ENCODE measurements around the gene PDS5B.

PDS5B gene

DNA sequence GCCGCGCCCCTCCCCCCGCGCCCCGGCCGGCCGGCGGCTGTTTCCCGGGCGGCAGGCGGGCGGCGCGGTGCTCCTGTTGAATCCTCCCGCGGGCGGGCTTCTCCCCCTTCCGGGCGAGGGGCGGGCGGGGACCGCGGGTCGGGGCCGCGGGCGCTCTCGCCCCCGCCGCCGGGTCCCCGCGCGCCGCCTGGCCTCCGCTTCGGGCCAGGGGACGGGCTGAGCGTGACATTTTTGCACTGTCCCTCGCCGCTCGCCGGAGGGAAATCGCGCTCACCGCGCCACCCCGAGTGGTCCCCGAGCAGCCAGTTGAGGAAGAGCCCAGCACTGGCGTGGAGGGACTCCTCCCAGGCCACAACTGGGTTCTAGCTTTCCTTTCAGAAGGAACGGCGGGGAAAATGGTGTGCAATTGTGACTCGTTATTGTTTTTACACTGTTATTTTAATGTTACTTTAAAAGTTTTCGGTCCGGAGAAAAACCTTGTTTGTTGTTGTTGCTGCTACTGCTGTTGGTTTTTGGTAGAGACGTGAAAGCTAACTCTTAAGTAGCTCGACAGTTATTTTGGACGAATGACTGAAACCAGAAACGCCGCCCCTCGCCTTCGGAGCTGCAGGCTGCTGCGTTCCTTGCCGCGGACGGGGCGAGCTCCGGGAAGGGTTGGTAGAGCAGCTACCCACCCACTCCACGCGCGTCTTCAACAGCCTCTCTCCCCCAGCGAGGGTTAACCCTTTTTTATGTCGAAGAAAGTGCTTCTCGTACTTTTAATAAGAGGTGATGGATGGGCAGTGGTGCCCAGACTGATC is 959 bp downstream of the PDS5B start:
- intact Hi-C loops (cut with DNase I), result loop anchor here (2.0 to 10.0 kb wide), 3 partner anchors 52 to 955 kb away; no protein-coding TSS in a partner anchor
- peak; percentile 39 to 90 (median 80) for DNase-seq

DNA sequence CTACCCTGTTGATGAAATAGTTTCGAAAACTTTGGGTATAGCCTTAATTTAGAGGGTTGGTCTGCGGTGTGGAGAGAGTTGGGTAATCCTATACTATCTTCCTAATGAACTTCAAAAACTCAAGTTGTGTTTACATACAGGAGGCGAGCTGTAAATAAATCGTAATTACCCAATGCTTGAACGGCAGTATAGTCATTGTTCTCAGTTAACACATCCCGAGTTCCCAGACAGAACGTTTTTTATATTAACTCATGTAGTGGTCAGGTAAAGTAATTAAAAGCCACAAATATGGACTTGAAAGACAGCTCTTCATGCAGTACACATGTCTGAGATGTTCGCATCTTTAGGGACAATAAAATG is 1.5 kb downstream of the PDS5B start:
- DNase-seq, result no peak
- intact Hi-C loops (cut with DNase I), result loop anchor here (2.0 to 10.0 kb wide), 3 partner anchors 51 to 955 kb away; no protein-coding TSS in a partner anchor

DNA sequence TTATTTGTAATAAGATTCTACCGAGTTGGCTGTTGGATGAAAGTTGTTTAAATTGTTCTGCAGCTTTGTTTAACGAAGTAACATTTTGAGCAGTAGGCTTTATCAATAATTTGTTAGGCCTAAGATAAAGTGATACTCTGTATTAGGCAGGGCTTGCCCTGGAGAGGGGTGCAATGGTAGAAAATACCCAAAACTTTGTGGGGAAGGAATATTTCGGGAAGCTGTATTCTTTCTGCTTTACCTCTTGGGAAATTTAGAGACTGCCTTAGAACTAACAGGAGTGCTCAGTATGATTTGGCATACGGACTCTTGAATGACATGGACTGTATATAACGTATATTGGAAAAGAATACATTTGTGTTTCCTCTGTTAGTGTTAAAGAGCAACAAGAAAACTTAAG is 2.5 kb downstream of the PDS5B start:
- no peak for DNase-seq
- intact Hi-C loops (cut with DNase I), result loop anchor here (5.0 to 10.0 kb wide), 2 partner anchors 204 to 954 kb away; no protein-coding TSS in a partner anchor

DNA sequence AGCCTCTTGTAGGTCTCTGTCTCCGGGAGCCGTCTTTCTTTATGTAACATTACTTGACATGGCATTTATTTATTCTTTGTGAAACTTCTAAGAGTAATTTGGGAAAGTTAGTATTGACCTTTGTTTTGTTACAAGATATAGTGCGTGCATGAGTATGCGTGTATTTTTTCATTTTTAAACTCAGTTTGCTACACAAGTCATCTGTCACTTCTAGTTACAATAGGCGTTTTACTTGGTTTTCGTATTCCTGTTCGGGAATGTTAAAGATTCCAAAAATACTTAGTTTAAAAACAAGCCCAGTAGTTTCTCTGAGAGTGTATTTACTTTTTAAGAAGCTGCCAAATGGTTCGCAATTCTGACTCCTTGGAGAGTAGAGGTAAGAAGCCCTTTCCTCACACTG is 3.2 kb downstream of the PDS5B start:
- DNase-seq, result no peak

DNA sequence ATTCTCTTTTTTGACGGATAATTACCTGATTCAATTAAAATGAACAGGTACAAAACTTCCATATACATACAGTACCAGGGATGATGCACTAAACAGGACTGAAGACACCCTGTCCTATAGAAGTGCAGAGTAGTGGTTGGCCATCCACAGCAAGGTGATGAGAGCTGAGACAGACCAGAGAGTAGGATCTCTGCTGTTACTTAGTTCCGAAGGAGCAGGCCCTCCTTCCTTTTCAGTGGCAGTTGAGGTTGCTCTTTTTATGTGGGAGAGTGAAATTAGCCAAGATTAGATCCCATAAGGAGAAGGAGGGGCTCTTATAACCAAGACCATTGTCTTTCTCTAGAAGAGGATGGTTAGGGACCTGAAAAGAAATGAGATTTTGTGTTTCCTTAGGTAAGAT is 4.0 kb downstream of the PDS5B start:
- peak in 1 of 42 donors; percentile 5 for DNase-seq
- intact Hi-C loops (cut with DNase I), result no loop called here

More for the DNA sequence above, 3.2 kb downstream of the PDS5B start:
- intact Hi-C loops (cut with DNase I), result loop anchor here (5.0 to 10.0 kb wide), 2 partner anchors 205 to 953 kb away; no protein-coding TSS in a partner anchor

DNA sequence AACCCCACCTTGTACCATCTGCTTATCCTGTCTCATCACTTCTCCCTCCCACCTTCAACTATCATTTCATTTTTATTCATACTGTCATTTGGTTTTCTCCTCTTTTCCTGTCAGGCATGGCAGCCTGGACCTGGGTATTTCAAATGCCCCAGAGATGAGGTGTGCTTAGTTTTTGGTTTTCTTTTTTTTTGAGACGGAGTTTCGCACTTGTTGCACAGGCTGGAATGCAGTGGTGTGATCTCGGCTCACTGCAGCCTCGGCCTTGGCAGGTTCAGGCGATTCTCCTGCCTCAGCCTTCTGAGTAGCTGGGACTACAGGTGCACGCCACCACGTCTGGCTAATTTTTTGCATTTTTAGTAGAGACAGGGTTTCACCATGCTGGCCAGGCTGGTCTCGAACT is 5.8 kb downstream of the PDS5B start:
- intact Hi-C loops (cut with DNase I), result no loop called here
- DNase-seq, result no peak

DNA sequence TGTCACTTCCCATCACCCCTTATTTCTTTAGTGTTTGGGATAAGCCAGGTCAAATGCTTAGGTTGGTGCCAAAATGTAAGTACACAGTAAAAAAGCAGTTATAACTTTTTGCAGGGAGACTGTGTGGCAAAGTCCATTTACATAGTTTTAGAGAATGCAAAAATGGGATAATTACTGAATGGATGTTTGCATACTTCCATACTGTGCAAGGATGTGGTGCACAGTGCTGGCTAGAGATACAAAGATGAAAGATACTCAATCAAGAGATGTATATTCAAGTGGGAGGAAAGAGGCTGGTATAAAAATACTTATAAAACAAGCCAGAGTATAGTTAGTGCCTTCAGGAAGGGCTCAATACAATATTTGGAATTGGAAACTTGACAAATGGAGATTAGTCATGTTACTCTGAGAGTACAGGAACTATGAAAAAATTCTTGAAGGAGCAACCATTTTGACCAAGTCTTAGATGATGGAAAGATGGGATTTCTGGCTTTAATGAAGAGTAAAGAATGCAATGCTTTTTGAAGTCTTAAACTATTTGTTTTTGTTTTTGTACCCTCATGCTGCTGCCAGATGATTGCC is 8.0 kb downstream of the PDS5B start:
- no peak for DNase-seq
- intact Hi-C loops (cut with DNase I), result no loop called here

DNA sequence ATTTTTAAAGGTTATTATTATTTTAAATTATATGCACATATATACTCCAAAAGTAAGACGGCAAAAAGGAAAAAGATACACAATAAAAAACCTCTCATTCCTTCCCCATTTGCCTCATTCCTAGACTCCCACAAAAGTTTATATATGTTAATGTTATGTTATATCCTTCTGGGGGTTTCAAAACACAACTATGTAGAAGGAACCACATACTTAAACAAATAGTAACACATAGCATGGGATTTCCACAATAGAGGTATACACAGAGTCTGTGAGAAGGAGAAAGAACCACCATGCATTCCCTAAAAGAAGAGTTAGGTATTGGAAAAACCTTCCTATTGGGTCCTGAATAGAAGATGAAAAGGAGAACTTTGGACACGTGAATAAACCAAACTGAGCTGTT is 9.1 kb downstream of the PDS5B start:
- intact Hi-C loops (cut with DNase I), result no loop called here
- DNase-seq, result no peak

DNA sequence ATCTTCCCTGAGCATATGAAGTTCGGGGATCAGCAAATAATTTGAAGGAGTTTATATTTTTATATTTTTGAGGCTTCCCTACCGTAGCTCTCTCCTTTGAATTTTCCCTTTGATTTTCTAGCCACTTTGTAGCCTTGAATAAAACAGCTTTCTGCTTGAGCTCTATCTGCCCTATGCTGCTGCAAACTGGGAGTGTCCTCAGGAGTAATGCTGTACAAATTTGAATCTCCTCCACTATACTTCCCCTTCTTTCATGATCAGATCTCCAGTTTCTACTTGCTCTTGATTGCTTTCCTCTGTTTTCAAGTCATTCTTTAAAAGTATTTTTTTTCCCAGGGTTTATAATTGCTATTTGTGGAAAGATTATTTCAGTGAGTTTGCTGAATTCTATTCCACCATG is 14.6 kb downstream of the PDS5B start:
- DNase-seq, result no peak
- intact Hi-C loops (cut with DNase I), result no loop called here

DNA sequence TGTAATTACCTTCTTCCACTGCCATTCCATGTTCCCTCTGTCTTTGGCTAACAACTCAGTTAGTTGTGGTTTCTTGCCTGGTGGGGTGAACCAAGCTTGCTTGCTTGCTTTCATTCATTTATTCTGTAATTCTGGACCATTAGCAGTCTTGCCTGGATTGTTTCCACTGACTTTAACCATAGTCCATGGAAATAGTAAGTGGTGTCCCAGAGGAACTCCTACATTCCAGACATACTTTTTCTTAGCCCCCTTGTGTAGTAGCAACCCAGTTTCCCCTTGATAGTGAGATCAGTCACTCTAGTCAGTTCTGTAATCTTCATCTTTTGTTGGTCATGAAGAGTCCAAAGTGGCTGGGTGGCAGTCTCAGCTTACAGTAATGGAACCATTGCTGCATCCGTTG is 23.2 kb downstream of the PDS5B start:
- intact Hi-C loops (cut with DNase I), result no loop called here
- no peak for DNase-seq

DNA sequence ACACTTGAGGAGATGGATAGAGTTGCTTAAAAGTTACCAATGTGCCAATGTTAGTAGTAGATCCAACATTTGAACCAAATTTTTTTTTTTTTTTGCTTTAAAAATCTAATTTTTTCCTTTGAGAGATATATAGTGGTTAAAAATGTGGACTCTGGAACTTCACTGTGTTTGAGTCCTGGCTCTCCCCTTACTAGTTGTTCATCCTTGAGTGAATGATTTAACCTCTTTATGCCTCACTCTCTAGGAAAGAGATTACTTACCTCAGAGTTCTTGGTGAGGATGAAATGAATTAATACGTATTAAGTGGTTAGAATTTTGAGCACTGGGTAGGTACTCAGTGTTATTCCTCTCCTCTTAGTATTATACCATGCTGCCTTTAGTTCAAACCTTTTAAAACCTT is 24.3 kb downstream of the PDS5B start:
- DNase-seq, result no peak
- intact Hi-C loops (cut with DNase I), result no loop called here

DNA sequence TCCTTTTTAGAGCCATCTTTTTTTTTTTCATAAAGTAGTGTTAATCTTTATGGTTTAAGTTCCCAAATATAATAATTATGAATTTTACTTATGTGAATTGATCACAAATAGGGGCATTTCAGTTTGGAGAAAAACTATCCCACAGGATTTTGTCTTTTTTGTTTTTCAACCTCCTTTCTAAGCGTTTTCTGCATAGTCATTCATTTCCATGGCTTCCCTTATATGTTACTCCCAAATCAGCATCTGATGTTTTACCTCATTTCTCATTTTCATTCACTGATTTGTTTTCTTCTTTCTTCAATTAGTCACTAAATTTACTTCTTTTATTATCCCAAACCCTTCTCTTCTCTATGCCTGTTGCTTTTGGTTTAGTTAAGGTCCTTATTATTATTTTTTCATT is 24.7 kb downstream of the PDS5B start:
- intact Hi-C loops (cut with DNase I), result no loop called here

DNA sequence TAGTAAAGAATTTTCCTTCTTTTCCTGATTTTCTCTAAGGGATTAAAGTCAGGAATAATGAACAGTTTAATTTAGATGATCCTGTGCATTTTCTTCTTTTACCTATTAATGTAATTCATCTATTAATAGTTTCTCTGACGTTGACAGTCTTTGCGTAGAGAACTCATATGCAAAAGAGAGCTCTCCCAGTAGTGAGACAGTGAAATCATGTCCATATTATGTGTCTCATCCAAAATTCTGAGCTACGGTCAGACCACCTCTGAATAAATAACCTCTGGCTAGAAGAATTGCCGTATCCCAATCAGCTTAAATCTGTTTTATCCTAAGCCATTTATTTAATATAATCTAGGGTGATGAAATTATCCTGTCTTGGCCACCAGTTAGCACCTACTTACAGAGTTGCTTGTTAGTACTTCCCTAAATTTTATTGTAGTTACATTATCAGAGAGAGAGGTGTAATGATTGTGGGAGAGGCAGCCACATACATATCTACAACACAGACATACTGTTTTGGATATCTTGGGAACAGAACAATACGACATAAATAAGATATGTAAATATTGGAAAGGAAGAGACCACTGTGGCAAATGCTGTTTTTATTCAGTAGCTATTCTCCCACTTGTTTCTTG is 30.7 kb downstream of the PDS5B start:
- intact Hi-C loops (cut with DNase I), result no loop called here
- no peak for DNase-seq

More for the DNA sequence above, 24.7 kb downstream of the PDS5B start:
- no peak for DNase-seq

DNA sequence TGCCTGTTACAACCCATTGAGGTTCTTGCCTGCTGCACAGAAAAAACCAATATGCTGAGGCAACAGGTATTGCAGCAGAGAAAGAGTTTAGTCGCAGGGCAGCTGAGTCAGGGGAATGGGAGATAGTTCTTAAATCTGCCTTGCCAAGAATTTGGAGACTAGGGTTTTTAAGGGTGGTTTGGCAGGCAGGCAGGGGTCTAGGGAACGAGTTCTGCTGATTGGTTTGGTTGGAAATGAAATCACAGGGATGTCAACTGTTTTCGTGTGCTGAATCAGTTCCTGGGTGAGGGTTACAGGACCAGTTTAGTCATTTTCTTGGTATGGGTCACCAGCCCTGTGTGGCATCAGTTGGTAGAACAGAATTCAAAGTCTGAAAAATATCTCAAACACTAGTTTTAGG is 36.6 kb downstream of the PDS5B start:
- no peak for DNase-seq
- intact Hi-C loops (cut with DNase I), result no loop called here

DNA sequence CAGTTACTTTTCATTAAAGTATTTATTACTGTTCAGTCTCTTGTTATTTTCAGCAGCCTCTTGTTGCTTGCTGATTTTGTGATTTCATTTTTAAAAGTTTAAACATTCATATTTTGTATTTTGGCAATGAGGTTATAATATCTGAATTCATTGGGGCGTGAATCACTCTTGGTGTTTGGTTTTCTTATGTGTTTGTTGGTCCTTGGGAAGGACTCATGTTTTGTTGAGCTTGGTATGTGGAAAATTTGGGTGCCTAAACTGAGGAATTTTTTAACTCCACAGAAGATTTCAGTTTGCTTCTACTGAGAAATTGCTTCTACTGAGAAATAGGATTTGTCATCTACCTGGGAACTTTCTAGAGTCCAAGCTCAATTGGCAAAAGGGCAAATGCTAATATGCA is 38.2 kb downstream of the PDS5B start:
- no peak for DNase-seq
- intact Hi-C loops (cut with DNase I), result no loop called here

DNA sequence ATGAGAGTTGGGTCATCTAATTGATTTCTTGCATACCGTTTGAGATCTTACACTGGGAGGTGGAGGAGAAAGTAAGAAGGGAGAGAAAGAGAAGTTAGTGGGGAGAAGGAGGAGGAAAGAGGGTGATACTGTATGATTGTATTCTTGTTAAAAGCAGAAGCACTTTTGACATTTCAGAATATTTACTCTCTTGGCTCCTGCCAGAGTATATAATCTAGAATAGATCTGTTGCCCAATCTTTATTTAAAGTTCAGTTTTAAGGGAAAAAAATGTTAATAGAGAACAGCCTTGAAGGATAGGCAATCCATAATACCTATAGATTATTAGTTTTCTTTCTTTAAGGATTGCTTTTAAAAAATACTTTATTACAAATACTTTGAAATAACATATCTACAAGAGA is 41.5 kb downstream of the PDS5B start:
- no peak for DNase-seq

DNA sequence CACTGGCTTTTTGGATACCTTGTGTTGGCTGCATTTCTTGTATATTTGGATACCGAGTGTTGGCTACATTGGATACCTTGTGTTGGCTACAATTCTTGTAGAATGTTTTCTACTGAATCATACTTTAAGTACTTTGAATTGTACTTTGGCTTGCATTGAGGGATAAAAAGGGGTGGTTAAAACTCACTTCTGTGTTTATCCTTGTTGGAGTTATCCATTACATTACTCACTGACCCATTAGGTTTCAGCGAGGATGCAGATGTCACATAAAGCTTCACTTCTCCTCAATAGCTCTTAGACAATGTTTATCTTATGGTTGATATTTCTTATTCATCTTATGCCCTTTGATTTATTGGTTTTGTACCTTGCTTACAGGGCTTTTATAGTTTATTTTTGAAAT is 43.1 kb downstream of the PDS5B start:
- DNase-seq, result no peak
- intact Hi-C loops (cut with DNase I), result no loop called here

More for the DNA sequence above, 41.5 kb downstream of the PDS5B start:
- intact Hi-C loops (cut with DNase I), result no loop called here

DNA sequence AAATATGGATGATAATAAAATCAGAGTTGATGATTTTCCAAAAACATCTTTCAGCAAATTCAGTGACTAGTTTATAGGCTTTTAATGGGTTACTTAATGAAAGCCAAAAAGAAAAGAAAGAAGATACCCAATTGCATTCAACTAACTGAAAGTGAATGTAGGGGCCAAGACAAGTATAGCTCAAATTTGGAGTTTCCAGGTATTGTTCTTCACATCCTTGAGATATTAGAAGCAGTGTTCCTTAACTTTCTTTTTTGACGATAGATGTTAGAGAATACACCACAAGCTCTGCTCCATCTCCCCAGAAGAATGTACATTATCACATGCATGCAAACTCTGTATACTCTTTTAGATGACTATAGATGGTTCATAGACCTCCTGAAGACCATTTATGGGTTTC is 43.6 kb downstream of the PDS5B start:
- no peak for DNase-seq
- intact Hi-C loops (cut with DNase I), result no loop called here

DNA sequence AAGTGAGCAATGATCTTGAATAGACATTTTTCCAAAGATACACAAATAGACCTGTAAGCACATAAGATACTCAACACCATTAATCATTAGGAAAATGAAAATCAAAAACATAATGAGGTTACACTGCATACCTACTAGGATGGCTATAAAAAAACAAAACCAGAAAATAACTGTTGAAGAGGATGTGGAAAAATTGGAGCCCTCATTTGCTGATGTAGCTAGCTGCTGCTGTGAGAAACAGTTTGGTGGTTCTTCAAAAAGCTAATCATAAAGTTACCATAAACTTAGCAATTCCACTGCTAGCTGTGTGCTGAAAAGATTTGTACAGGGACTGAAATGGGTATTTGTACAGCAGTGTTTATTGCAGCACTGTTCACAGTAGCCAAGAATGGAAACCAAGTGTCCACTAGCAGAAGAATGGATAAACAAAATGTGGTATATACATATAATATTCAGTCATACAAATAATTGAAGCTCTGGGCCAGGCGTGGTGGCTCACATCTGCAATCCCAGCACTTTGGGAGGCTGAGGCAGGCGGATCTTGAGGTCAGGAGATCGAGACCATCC is 46.2 kb downstream of the PDS5B start:
- intact Hi-C loops (cut with DNase I), result no loop called here
- no peak for DNase-seq

DNA sequence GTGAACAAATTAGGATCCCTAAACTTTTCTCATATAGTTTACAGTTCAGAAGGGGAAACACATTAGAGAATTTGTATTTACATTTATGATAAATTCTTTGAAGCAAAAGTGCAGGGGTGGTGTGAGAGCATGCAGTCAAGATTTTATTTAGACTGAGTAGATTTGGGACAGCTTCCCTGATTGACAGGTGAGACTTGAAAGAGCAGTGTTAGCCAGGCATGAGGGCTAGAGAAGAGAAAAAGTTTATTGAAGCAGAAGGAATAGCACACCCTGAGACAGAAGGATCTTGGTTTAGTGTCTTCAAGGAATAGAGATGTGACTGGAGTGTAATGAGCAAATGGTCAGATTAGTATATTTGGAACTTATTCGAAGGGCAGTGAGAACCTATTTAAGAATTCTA is 50.5 kb downstream of the PDS5B start:
- DNase-seq, result no peak
- intact Hi-C loops (cut with DNase I), result no loop called here

All from head of caudate nucleus (tissue), 42 donors.